B cell (primary cell): Measurements from ENCODE around the gene STK17A. TPM values are rescaled to one million over a fixed set of nuclear protein-coding genes. Genes with fewer than 3 reads are reported as not detected.
"Not testable (repeated sequence)": the region's sequence is repeated elsewhere in the genome, so short reads cannot be mapped to it uniquely, and the experiment has no call there.

Experiments used
- ATAC-seq: fragments of 200-7000 bp; cut with Tn5 transposase; one replicate; pipeline ENCODE4 v1.10.0; 2021; ENCODE audit warnings: low read depth, mild to moderate bottlenecking, moderate number of reproducible peaks, moderate library complexity
- CTCF ChIA-PET: fragments of 350-600 bp; sonication (Branson Sonifier 250); formaldehyde crosslinking; loops from one replicate; lab custom pipeline; 2021; ENCODE audit warnings: antibody characterized with exemption, inconsistent platforms; lab: Charles Lee
- POLR2A ChIA-PET: fragments of 350-600 bp; sonication (Branson Sonifier 250); formaldehyde crosslinking; loops from one replicate; lab custom pipeline; 2021; ENCODE audit warnings: antibody characterized with exemption; lab: Charles Lee
- DNase-seq: peaks from one replicate; pipeline ENCODE4 v3.0.0; 2013
- H2AFZ ChIP-seq: 2 replicates; pipeline ENCODE4 v1.6.1; 2012; ENCODE audit warnings: mild to moderate bottlenecking, low read depth, low read length; ENCODE audit not compliant: insufficient read depth, poor library complexity, severe bottlenecking
- H3K27ac ChIP-seq, 2 donors: 1 replicate in 1 of 2; 2 replicates in 1 of 2; pipeline ENCODE4 v1.5.1; 2012 to 2013; ENCODE audit warnings: low read length in 2 of 2, mild to moderate bottlenecking in 2 of 2, moderate library complexity in 1 of 2
- H3K27me3 ChIP-seq, 4 experiments: fragments of 200-600 bp in 1 of 4; sonication (generic) in 1 of 4; replicated peaks in 1 of 4; 1 replicate in 2 of 4; 2 replicates in 2 of 4; pipeline versions ENCODE4 v1.6.1 to v1.7.0; 2013 to 2016; ENCODE audit warnings: low read length in 3 of 4, mild to moderate bottlenecking in 2 of 4, mixed read lengths in 1 of 4, moderate library complexity in 1 of 4; ENCODE audit not compliant: insufficient read depth in 4 of 4, control insufficient read depth in 3 of 4; ENCODE audit errors: control extremely low read depth in 1 of 4
- H3K36me3 ChIP-seq, 2 experiments: replicated peaks in 1 of 2; 1 replicate in 1 of 2; 2 replicates in 1 of 2; pipeline versions ENCODE4 v1.6.1 to v1.7.1; 2013; ENCODE audit warnings: low read length in 1 of 2; ENCODE audit not compliant: insufficient read depth in 2 of 2, control insufficient read depth in 1 of 2; ENCODE audit errors: control extremely low read depth in 1 of 2, extremely low read depth in 1 of 2
- H3K4me1 ChIP-seq, 2 donors: fragments of 200-600 bp in 1 of 2; sonication (generic) in 1 of 2; 1 replicate in 1 of 2; 2 replicates in 1 of 2; pipeline versions ENCODE4 v1.5.1 to v1.6.1; 2013 to 2017; ENCODE audit warnings: low read length in 2 of 2; ENCODE audit not compliant: control insufficient read depth in 2 of 2, insufficient read depth in 2 of 2
- H3K4me2 ChIP-seq: replicated peaks from 2 replicates; pipeline ENCODE3; 2012; ENCODE audit warnings: mild to moderate bottlenecking, low read depth, low read length; ENCODE audit not compliant: poor library complexity, severe bottlenecking
- H3K4me3 ChIP-seq, 5 experiments: fragments of 200-600 bp in 1 of 5; sonication (generic) in 1 of 5; 1 replicate in 3 of 5; 2 replicates in 2 of 5; pipeline versions ENCODE4 v1.5.1 to v1.7.0; 2011 to 2016; ENCODE audit warnings: low read length in 4 of 5, mild to moderate bottlenecking in 4 of 5, low read depth in 2 of 5, control low read depth in 1 of 5, moderate library complexity in 1 of 5; ENCODE audit not compliant: insufficient read depth in 1 of 5; ENCODE audit errors: control extremely low read depth in 1 of 5, extremely low read depth in 1 of 5
- H3K79me2 ChIP-seq: fragments of 200-600 bp; sonication (generic); one replicate; pipeline ENCODE4 v1.6.0; 2016; ENCODE audit warnings: low read length; ENCODE audit not compliant: control insufficient read depth, insufficient read depth
- H3K9ac ChIP-seq: fragments of 200-600 bp; sonication (generic); 2 replicates; pipeline ENCODE4 v1.6.1; 2017; ENCODE audit warnings: mild to moderate bottlenecking, low read length, moderate library complexity
- H3K9me3 ChIP-seq, 3 donors: one replicate each; pipeline versions ENCODE4 v1.6.1 to v1.7.1; 2013; ENCODE audit warnings: low read length in 2 of 3; ENCODE audit not compliant: control insufficient read depth in 2 of 3, insufficient read depth in 1 of 3; ENCODE audit errors: control extremely low read depth in 1 of 3
- H4K20me1 ChIP-seq: 2 replicates; pipeline ENCODE4 v1.6.0; 2012; ENCODE audit warnings: mild to moderate bottlenecking, low read length; ENCODE audit not compliant: insufficient read depth, control insufficient read depth, poor library complexity, severe bottlenecking
- H3K27ac Mint-ChIP-seq: one replicate; pipeline ENCODE4 v1.8.0; 2021; ENCODE audit warnings: mixed read lengths
- H3K27me3 Mint-ChIP-seq: one replicate; pipeline ENCODE4 v1.8.0; 2021; ENCODE audit warnings: mixed read lengths
- H3K4me1 Mint-ChIP-seq: one replicate; pipeline ENCODE4 v1.8.0; 2021; ENCODE audit warnings: mixed read lengths
- H3K4me3 Mint-ChIP-seq: one replicate; pipeline ENCODE4 v1.8.0; 2021; ENCODE audit warnings: mixed read lengths
- H3K9me3 Mint-ChIP-seq: one replicate; pipeline ENCODE4 v1.8.0; 2022; ENCODE audit warnings: mixed read lengths; ENCODE audit not compliant: insufficient read depth
- EZH2 ChIP-seq: IDR thresholded peaks from 2 replicates; pipeline ENCODE4 v1.6.1; 2012; ENCODE audit warnings: borderline replicate concordance, low read depth, mild to moderate bottlenecking, moderate library complexity, low read length; ENCODE audit not compliant: insufficient read depth, poor library complexity, severe bottlenecking
- WGBS: methylation state at CpG from one replicate; pipeline ENCODE4 v1.1.5; 2013; ENCODE audit warnings: missing lambda C conversion rate; ENCODE audit not compliant: insufficient coverage; 5-methylcytosine and 5-hydroxymethylcytosine counted together
- intact Hi-C: fragments of 100-400 bp; cut with micrococcal nuclease; formaldehyde crosslinking; loops from one replicate; pipeline ENCODE4 v1.10.0; 2022
- polyA plus RNA-seq: library from polyadenylated mRNA; depleted of rRNA; stranded (reverse); fragments of >200 nt; gene quantifications from 2 replicates; pipeline ENCODE4 v1.2.3, GENCODE V29; 2012
- total RNA-seq, 2 donors: library from RNA; stranded (reverse); fragments of 120-200 nt in 1 of 2; gene quantifications; 1 replicate in 1 of 2; 2 replicates in 1 of 2; pipeline versions ENCODE4 v1.2.3 to v1.2.4, GENCODE V29; 2013 to 2022
- TF ChIP-seq, protein P1 (sequence below): fragments of 200-600 bp; IDR thresholded peaks from one replicate; pipeline ENCODE4 v1.8.0; 2022; ENCODE audit warnings: antibody characterized with exemption, mild to moderate bottlenecking

STK17A gene
- total and polyA plus RNA-seq, 2 donors (not counting 1 experiment from before 2014, with no cell fraction given): 72.8 to 111 TPM

DNA sequence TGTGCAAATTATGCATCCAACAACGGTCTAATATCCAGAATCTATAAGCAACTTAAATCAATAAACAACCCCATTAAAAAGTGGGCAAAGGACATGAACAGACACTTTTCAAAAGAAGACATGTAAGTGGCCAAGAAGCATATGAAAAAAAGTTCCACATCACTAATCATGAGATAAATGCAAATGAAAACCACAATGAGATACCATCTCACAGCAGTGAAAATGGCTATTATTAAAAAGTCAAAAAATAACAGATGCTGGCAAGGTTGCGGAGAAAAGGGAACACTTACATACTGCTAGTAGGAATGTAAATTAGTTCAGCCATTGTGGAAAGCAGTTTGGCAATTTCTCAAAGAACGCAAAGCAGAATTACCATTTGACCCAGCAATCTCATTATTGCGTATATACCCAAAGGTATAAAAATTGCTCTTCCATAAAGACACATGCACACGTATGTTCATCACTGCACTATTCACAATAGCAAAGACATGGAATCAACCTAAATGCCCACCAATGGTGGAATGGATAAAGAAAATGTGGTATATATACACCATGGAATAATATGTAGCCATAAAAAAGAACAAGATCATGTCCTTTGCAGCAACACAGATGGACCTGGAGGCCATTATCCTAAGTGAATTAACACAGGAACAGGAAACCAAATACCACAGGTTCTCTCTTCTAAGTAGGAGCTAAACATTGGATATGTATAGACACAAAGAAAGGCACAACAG is 90.5 kb downstream of the STK17A start:
- H3K4me1 Mint-ChIP-seq: peaks cover 55% of the 10 kb centered on the region
- peak; percentile 39 for ATAC-seq
- POLR2A ChIA-PET: interaction anchor here (0.8 kb wide), 1 partner anchor 18 kb away, joined by 3 read pairs; no protein-coding TSS in a partner anchor
- H3K4me2 ChIP-seq, H3K36me3 ChIP-seq, H3K27me3 ChIP-seq, H3K27me3 Mint-ChIP-seq, H4K20me1 ChIP-seq, H2AFZ ChIP-seq: not testable (repeated sequence)
- peak; percentile 58 for DNase-seq
- intact Hi-C loops: loop anchor here (2.0 kb wide), 1 partner anchor 25 kb away; no protein-coding TSS in a partner anchor
- no CpG with 5 or more reads among the region's 5 CpGs for WGBS
- Histone ChIP-seq H3K9me3 (peaks cover 9 to 38% (median 24%) of the 10 kb centered on the region in 3 donors), H3K27ac (peak overlapping the region; percentile 19 to 67), H3K4me3 (peak overlapping the region in 1 of 5 experiments; percentile 8), H3K9ac (peak overlapping the region; percentile 20), H3K79me2 (peaks cover 91% of the 10 kb centered on the region), H3K4me1 (peaks cover 20 to 46% of the 10 kb centered on the region in 2 donors)
- peak overlapping the region; percentile 75 for H3K27ac Mint-ChIP-seq
- H3K4me3 Mint-ChIP-seq: peak overlapping the region; percentile 45
- H3K9me3 Mint-ChIP-seq: peaks cover 22% of the 10 kb centered on the region
- CTCF ChIA-PET: interaction anchor here (1.1 to 1.2 kb wide), 2 partner anchors 51 to 91 kb away, joined by 3 to 5 read pairs; partner anchors contain the start of gene STK17A

DNA sequence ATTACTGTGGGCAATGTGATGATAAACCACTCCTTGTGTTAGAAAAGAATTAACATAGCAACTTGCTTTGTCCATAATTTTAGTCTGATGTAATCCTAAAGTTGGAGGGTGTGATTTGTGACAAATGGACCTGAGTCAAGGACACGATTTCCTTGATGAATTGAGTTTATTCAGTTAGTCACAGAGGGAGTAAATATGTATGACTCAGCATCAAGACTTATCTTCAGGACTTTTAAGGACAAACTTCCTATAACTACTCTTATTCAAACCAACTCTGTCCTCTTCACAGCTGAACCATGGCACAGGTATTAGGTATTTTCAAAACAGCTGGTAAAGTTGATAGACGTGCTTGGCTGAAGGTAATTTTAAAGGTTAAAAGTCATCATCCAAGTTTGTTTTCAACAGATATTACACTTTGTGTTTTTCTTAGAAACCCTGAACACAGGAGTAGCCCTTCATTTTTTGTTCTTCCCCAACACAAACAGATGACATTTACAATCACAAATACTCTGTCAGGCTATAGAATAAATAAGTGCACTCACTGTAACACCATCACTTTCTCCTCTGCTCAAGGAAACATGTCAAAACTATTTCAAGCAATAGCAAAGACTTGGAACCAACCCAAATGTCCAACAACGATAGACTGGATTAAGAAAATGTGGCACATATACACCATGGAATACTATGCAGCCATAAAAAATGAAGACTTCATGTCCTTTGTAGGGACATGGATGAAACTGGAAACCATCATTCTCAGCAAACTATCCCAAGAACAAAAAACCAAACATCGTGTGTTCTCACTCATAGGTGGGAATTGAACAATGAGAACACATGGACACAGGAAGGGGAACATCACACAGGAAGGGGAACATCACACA is 91.9 kb downstream of the STK17A start:
- intact Hi-C loops: no loop called here
- POLR2A ChIA-PET: no interaction called here
- no peak overlapping the region for H3K4me2 ChIP-seq
- H4K20me1 ChIP-seq: no peaks in the 10 kb centered on the region
- no peaks in the 10 kb centered on the region for H3K27me3 Mint-ChIP-seq
- no peak overlapping the region for H3K4me3 ChIP-seq
- peaks cover 22 to 52% of the 10 kb centered on the region in 2 donors for H3K4me1 ChIP-seq
- DNase-seq: no peak
- peaks cover 19% of the 10 kb centered on the region for H3K9me3 Mint-ChIP-seq
- H3K36me3 ChIP-seq: no peaks in the 10 kb centered on the region
- peak overlapping the region in 1 of 2 donors; percentile 2 for H3K27ac ChIP-seq
- CTCF ChIA-PET: interaction anchor here (0.7 to 1.2 kb wide), 3 partner anchors 14 to 92 kb away, joined by 3 to 5 read pairs (median 3); partner anchors contain the start of gene STK17A
- no peak overlapping the region for H2AFZ ChIP-seq
- no peak overlapping the region for H3K4me3 Mint-ChIP-seq
- H3K4me1 Mint-ChIP-seq: peaks cover 58% of the 10 kb centered on the region
- H3K79me2 ChIP-seq: peaks cover 91% of the 10 kb centered on the region
- H3K9me3 ChIP-seq: peaks cover 9 to 32% (median 21%) of the 10 kb centered on the region in 3 donors
- H3K9ac ChIP-seq: no peak overlapping the region
- H3K27me3 ChIP-seq: no peaks in the 10 kb centered on the region
- H3K27ac Mint-ChIP-seq: peak overlapping the region; percentile 61
- no CpG with 5 or more reads among the region's 4 CpGs for WGBS
- TF ChIP-seq, protein P1, sequence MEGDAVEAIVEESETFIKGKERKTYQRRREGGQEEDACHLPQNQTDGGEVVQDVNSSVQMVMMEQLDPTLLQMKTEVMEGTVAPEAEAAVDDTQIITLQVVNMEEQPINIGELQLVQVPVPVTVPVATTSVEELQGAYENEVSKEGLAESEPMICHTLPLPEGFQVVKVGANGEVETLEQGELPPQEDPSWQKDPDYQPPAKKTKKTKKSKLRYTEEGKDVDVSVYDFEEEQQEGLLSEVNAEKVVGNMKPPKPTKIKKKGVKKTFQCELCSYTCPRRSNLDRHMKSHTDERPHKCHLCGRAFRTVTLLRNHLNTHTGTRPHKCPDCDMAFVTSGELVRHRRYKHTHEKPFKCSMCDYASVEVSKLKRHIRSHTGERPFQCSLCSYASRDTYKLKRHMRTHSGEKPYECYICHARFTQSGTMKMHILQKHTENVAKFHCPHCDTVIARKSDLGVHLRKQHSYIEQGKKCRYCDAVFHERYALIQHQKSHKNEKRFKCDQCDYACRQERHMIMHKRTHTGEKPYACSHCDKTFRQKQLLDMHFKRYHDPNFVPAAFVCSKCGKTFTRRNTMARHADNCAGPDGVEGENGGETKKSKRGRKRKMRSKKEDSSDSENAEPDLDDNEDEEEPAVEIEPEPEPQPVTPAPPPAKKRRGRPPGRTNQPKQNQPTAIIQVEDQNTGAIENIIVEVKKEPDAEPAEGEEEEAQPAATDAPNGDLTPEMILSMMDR: no peak
- no peak for TF ChIP-seq EZH2
- ATAC-seq: no peak
